IMR-90 (cell line): ENCODE results near the gene GRAMD4. TPM values are rescaled to one million over a fixed set of nuclear protein-coding genes. Genes with fewer than 3 reads are reported as not detected.

Experiments
- ATAC-seq: fragments of 200-7000 bp; cut with Tn5 transposase; 2 replicates; pipeline ENCODE4 v1.9.1; 2020; ENCODE audit warnings: low read depth, mild to moderate bottlenecking, moderate library complexity
- BruUV-seq: library from RNA; stranded (reverse); fragments of 400-500 nt; replicated peaks from 2 replicates; lab custom pipeline; 2021; lab: Mats Ljungman, UMichigan
- CTCF ChIA-PET: fragments of 300-600 bp; formaldehyde crosslinking; extraction: SDS; loops from one replicate; lab custom pipeline; 2021; ENCODE audit warnings: antibody characterized with exemption; lab: Yijun Ruan, JAX
- POLR2A ChIA-PET: fragments of 300-600 bp; sonication (Branson Sonifier 250); formaldehyde crosslinking; loops from one replicate; lab custom pipeline; 2022; ENCODE audit warnings: antibody characterized with exemption; ENCODE audit not compliant: unreplicated experiment; lab: Charles Lee
- DNase-seq: peaks from one replicate; pipeline ENCODE4 v3.0.0; 2013
- H2AFZ ChIP-seq: replicated peaks from 2 replicates; pipeline ENCODE3; 2013; ENCODE audit warnings: low read length, mild to moderate bottlenecking; ENCODE audit not compliant: poor library complexity
- H2AK5ac ChIP-seq: 2 replicates; pipeline ENCODE4 v1.6.1; 2013; ENCODE audit warnings: low read depth, low read length, inconsistent platforms
- H2AK9ac ChIP-seq: replicated peaks from 2 replicates; pipeline ENCODE3; 2013; ENCODE audit warnings: mild to moderate bottlenecking, low read depth, low read length, moderate library complexity; ENCODE audit not compliant: poor library complexity
- H2BK120ac ChIP-seq: 2 replicates; pipeline ENCODE4 v1.6.1; 2013; ENCODE audit warnings: low read depth, low read length, inconsistent platforms
- H2BK15ac ChIP-seq: 3 replicates; pipeline ENCODE4 v1.6.1; 2013; ENCODE audit warnings: low read depth, low read length, inconsistent platforms
- H2BK20ac ChIP-seq: 2 replicates; pipeline ENCODE4 v1.6.1; 2013; ENCODE audit warnings: low read depth, mild to moderate bottlenecking, inconsistent platforms, low read length, moderate library complexity
- H2BK5ac ChIP-seq: 2 replicates; pipeline ENCODE4 v1.6.1; 2013; ENCODE audit warnings: mild to moderate bottlenecking, low read depth, low read length, inconsistent platforms; ENCODE audit not compliant: poor library complexity, severe bottlenecking
- H3K14ac ChIP-seq: replicated peaks from 2 replicates; pipeline ENCODE4 v1.6.1; 2013; ENCODE audit warnings: low read depth, low read length, inconsistent platforms
- H3K18ac ChIP-seq: 2 replicates; pipeline ENCODE4 v1.6.1; 2013; ENCODE audit warnings: low read depth, low read length, control low read depth
- H3K23ac ChIP-seq: 2 replicates; pipeline ENCODE4 v1.6.1; 2013; ENCODE audit warnings: low read depth, low read length, inconsistent platforms
- H3K27ac ChIP-seq: 2 replicates; pipeline ENCODE4 v1.5.1; 2013; ENCODE audit warnings: mild to moderate bottlenecking, control low read depth, low read length; ENCODE audit not compliant: insufficient read depth
- H3K27me3 ChIP-seq: 2 replicates; pipeline ENCODE4 v1.6.1; 2013; ENCODE audit warnings: low read length; ENCODE audit not compliant: control insufficient read depth, insufficient read depth
- H3K36me3 ChIP-seq: 2 replicates; pipeline ENCODE4 v1.6.1; 2013; ENCODE audit warnings: low read length, mixed read lengths; ENCODE audit not compliant: control insufficient read depth, insufficient read depth
- H3K4ac ChIP-seq: 2 replicates; pipeline ENCODE4 v1.6.1; 2013; ENCODE audit warnings: low read depth, low read length, inconsistent platforms
- H3K4me1 ChIP-seq: 2 replicates; pipeline ENCODE4 v1.6.1; 2013; ENCODE audit warnings: low read length, mixed read lengths; ENCODE audit not compliant: control insufficient read depth, insufficient read depth
- H3K4me2 ChIP-seq: 2 replicates; pipeline ENCODE4 v1.6.1; 2013; ENCODE audit warnings: low read depth, mild to moderate bottlenecking, control low read depth, low read length, moderate library complexity
- H3K4me3 ChIP-seq: 2 replicates; pipeline ENCODE4 v1.5.1; 2013; ENCODE audit warnings: low read depth, mild to moderate bottlenecking, control low read depth, low read length, moderate library complexity; ENCODE audit not compliant: insufficient read depth
- H3K56ac ChIP-seq: 2 replicates; pipeline ENCODE4 v1.6.1; 2013; ENCODE audit warnings: low read length, inconsistent platforms; ENCODE audit not compliant: insufficient read depth; ENCODE audit errors: extremely low read depth
- H3K79me1 ChIP-seq, 2 experiments: 2 replicates each; pipeline ENCODE4 v1.6.1; 2013; ENCODE audit warnings: low read length in 2 of 2, inconsistent platforms in 1 of 2, low read depth in 1 of 2
- H3K9ac ChIP-seq: 2 replicates; pipeline ENCODE4 v1.6.1; 2013; ENCODE audit warnings: low read depth, low read length, control low read depth
- H3K9me1 ChIP-seq: 2 replicates; pipeline ENCODE4 v1.6.1; 2013; ENCODE audit warnings: low read length, inconsistent platforms; ENCODE audit not compliant: insufficient read depth
- H3K9me3 ChIP-seq: 2 replicates; pipeline ENCODE4 v1.6.1; 2013; ENCODE audit warnings: low read length; ENCODE audit not compliant: control insufficient read depth, insufficient read depth
- H4K20me1 ChIP-seq: 2 replicates; pipeline ENCODE4 v1.6.1; 2013; ENCODE audit warnings: low read length, inconsistent platforms; ENCODE audit not compliant: insufficient read depth
- H4K5ac ChIP-seq: 2 replicates; pipeline ENCODE4 v1.6.1; 2013; ENCODE audit warnings: mild to moderate bottlenecking, low read depth, low read length, control low read depth
- H4K8ac ChIP-seq, 2 experiments: 2 replicates each; pipeline ENCODE4 v1.6.1; 2013; ENCODE audit warnings: low read depth in 2 of 2, low read length in 2 of 2, control low read depth in 1 of 2, inconsistent platforms in 1 of 2
- H4K91ac ChIP-seq: 2 replicates; pipeline ENCODE4 v1.6.1; 2013; ENCODE audit warnings: low read depth, low read length, inconsistent platforms; ENCODE audit not compliant: insufficient read depth
- BHLHE40 ChIP-seq: fragments of 150-350 bp; IDR thresholded peaks from 2 replicates; pipeline ENCODE4 v1.6.1; 2016; ENCODE audit warnings: mild to moderate bottlenecking, low read depth, low read length
- CEBPB ChIP-seq: IDR thresholded peaks from 2 replicates; pipeline ENCODE4 v1.6.1; 2012; ENCODE audit warnings: low read depth, low read length, improper control_type of control experiment
- CHD1 ChIP-seq: IDR thresholded peaks from 2 replicates; pipeline ENCODE4 v1.6.1; 2012; ENCODE audit warnings: low read depth, low read length, improper control_type of control experiment
- CTCF ChIP-seq: conservative IDR thresholded peaks from 2 replicates; pipeline ENCODE4 v1.5.1; 2012; ENCODE audit warnings: mild to moderate bottlenecking, low read depth, low read length, improper control_type of control experiment
- MXI1 ChIP-seq: IDR thresholded peaks from 2 replicates; pipeline ENCODE4 v1.6.1; 2012; ENCODE audit warnings: low read depth, mild to moderate bottlenecking, low read length, moderate library complexity, borderline replicate concordance
- NFE2L2 ChIP-seq: fragments of 150-350 bp; IDR thresholded peaks from 2 replicates; pipeline ENCODE4 v1.6.1; 2016; ENCODE audit warnings: low read depth, mild to moderate bottlenecking, low read length
- POLR2A ChIP-seq: IDR thresholded peaks from 2 replicates; pipeline ENCODE4 v1.6.1; 2012; ENCODE audit warnings: mild to moderate bottlenecking, low read depth, low read length
- RAD21 ChIP-seq: IDR thresholded peaks from 2 replicates; pipeline ENCODE4 v1.6.1; 2012; ENCODE audit warnings: low read length, improper control_type of control experiment
- RCOR1 ChIP-seq: IDR thresholded peaks from 2 replicates; pipeline ENCODE4 v1.6.1; 2012; ENCODE audit warnings: mild to moderate bottlenecking, low read length, improper control_type of control experiment; ENCODE audit not compliant: insufficient replicate concordance
- RFX5 ChIP-seq: IDR thresholded peaks from 2 replicates; pipeline ENCODE4 v1.8.0; 2012; ENCODE audit warnings: low read depth, mild to moderate bottlenecking, low read length, moderate library complexity
- USF2 ChIP-seq: fragments of 150-350 bp; IDR thresholded peaks from 2 replicates; pipeline ENCODE4 v1.6.1; 2017; ENCODE audit warnings: mild to moderate bottlenecking, antibody characterized with exemption, low read length, low read depth
- WGBS, 2 experiments: methylation state at CpG; one replicate each; pipeline versions ENCODE4 v1.1.5 to v1.1.7; 2013; ENCODE audit warnings: missing lambda C conversion rate in 2 of 2; ENCODE audit not compliant: insufficient read length in 1 of 2; ENCODE audit errors: extremely low coverage in 2 of 2; 5-methylcytosine and 5-hydroxymethylcytosine counted together
- dilution Hi-C: fragments of 300-500 bp; cut with HindIII; formaldehyde crosslinking; loops from one replicate; pipeline ENCODE4 v1.14.3; 2018; ENCODE audit warnings: low sequenced_read_pairs; ENCODE audit not compliant: unreplicated experiment
- in situ Hi-C: fragments of 300-500 bp; cut with MboI; formaldehyde crosslinking; loops from 3 replicates; pipeline ENCODE4 v1.14.3; 2019; ENCODE audit warnings: low sequenced_read_pairs, inconsistent platforms, mixed read lengths
- intact Hi-C: fragments of 100-400 bp; cut with micrococcal nuclease; formaldehyde crosslinking; loops from 2 replicates; pipeline ENCODE4 v1.10.0; 2022
- polyA plus RNA-seq, 3 experiments: library from polyadenylated mRNA; depleted of rRNA; stranded (reverse); fragments of >200 nt; gene quantifications; 2 replicates each; pipeline ENCODE4 v1.2.3, GENCODE V29; 2012; ENCODE audit warnings: low replicate concordance in 1 of 3
- total RNA-seq: library from RNA; depleted of rRNA; stranded (reverse); fragments of >200 nt; gene quantifications from 2 replicates; pipeline ENCODE4 v1.2.3, GENCODE V29; 2012

The GRAMD4 gene
- total and polyA plus RNA-seq, 2 of the 4 experiments (the other 2 are of a cell fraction): 2.7 to 5.8 TPM

GRCh38 chr22:46613606-46614021 lies 6.6 kb upstream of the GRAMD4 start:
- H3K4me1 ChIP-seq: peaks cover 15% of the 10 kb centered on the region
- no peak overlapping the region for H2BK15ac ChIP-seq
- H4K91ac ChIP-seq: no peak overlapping the region
- H3K23ac ChIP-seq: no peak overlapping the region
- ATAC-seq (peak; percentile 18), DNase-seq (no peak)
- dilution Hi-C loops (no loop called here), in situ Hi-C loops (no loop called here), intact Hi-C loops (no loop called here)
- H2BK20ac ChIP-seq: no peak overlapping the region
- no CpG with 5 or more reads among the region's 13 CpGs for WGBS, 2 experiments
- no TSS peak for BruUV-seq
- H4K8ac ChIP-seq: no peak overlapping the region
- no peaks in the 10 kb centered on the region for H3K36me3 ChIP-seq
- H3K18ac ChIP-seq: no peak overlapping the region
- H2BK5ac ChIP-seq: no peak overlapping the region
- no peak overlapping the region for H3K14ac ChIP-seq
- CTCF ChIA-PET: no interaction called here
- H2AK9ac ChIP-seq: no peak overlapping the region
- H3K4ac ChIP-seq: no peak overlapping the region
- H4K20me1 ChIP-seq: peaks cover 36% of the 10 kb centered on the region
- no peak overlapping the region for H4K5ac ChIP-seq
- TF ChIP-seq MXI1: no peak
- no peak for TF ChIP-seq NFE2L2
- TF ChIP-seq CHD1: no peak
- TF ChIP-seq USF2: no peak
- no peak for TF ChIP-seq CTCF
- TF ChIP-seq BHLHE40: no peak
- no peak for TF ChIP-seq RFX5
- no peak for TF ChIP-seq POLR2A
- TF ChIP-seq CEBPB: no peak
- TF ChIP-seq RAD21: no peak
- TF ChIP-seq RCOR1: no peak
- H3K4me2 ChIP-seq: no peak overlapping the region
- POLR2A ChIA-PET: no interaction called here
- H2AFZ ChIP-seq: no peak overlapping the region
- H3K9me1 ChIP-seq: no peaks in the 10 kb centered on the region
- no peak overlapping the region for H3K9ac ChIP-seq
- no peaks in the 10 kb centered on the region for H3K9me3 ChIP-seq
- H3K79me1 ChIP-seq: peaks cover 0 to 5% of the 10 kb centered on the region in 2 experiments; a peak in 1 of 4 replicates
- no peak overlapping the region for H2BK120ac ChIP-seq
- H2AK5ac ChIP-seq: no peak overlapping the region
- H3K56ac ChIP-seq: no peak overlapping the region
- peaks cover 2% of the 10 kb centered on the region; the same call in 1 of the 2 replicates for H3K27me3 ChIP-seq
- H3K4me3 ChIP-seq: no peak overlapping the region
- no peak overlapping the region for H3K27ac ChIP-seq
